HG03575 (cell line): ENCODE measurements around the gene PALM3.

ENCODE experiments used
- ATAC-seq: cut with Tn5 transposase; IDR thresholded peaks from one replicate; pipeline ENCODE4 v1.9.1; 2021; ENCODE audit not compliant: unreplicated experiment, insufficient number of reproducible peaks, low FRiP score; ENCODE audit errors: extremely low read depth

Gene PALM3, protein sequence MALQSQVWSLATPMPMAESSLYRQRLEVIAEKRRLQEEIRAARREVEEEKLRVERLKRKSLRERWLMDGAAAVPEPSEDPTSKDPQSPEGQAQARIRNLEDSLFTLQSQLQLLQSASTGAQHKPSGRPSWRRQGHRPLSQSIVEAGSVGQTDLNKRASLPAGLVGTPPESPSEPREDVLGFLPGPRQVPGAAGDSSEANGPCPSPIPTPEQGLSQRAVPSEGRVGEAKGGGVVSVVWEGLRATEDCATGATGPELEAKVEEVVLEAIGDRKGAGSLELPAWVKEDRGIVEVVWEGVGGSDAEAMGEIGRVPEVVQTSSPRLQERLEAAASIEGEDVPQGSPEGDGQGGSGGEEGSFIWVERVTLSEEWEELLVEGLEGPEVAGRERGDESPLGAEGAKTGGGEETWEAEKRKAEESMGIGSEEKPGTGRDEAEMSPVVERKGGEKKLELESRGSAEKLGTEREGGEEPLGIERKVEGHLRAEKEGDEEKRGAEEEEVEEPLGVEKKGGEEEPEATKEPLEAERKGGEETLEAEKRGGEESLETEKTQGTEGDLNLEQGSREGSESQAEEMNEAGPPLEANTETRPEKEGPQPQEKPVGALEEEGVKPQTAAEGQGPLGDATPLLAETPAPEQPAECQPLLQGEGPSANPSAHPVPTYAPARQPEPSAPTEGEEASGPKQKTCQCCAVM

DNA sequence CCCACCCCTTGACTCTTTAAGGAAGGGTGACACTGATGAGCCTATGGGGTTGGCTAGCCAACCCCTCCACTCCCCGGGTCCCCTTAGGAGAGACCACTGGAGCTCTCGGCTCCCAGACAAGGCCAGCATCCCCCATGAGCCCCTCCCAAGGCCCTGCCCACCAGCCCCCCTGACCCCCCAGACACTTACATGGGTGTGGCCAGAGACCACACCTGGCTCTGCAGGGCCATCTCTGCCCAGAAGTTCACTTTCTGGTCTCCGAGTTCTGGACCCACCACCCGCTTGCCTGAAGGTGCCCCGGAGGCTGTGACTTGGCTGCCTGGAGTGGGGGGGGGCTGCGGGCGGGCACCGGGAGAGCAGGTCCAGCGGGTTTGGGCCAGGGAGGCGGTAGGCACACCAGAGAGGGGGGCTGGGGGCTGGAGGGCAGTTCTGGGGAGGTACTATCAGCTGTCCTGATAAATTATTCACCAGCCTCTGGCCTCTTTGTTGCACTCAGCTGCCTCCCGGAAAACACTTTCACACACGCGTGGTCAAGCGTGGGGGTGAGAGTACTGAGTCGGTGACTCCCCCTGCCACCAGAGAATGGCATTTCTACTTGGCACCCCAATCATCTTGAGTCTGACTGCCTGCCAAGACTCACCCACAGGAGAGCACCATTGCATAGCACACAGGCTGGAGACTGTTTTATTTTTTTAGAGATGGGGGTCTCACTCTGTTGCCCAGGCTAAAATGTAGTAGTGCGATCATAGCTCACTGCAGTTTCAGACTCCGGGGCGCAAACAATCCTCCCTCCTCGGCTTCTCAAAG is at the start of gene PALM3:
TSS of gene PALM3 (minus strand) at position 326 of the 807 bp plus-strand sequence. CDS start at position 230, 96 bp downstream.
- no peak for ATAC-seq

- no peak for ATAC-seq
These were observed 49.6 kb upstream of the PALM3 start for GRCh38 chr19:14111486-14111885.

GRCh38 chr19:14110650-14111049 is 48.8 kb upstream of the PALM3 start:
- ATAC-seq = no peak

DNA sequence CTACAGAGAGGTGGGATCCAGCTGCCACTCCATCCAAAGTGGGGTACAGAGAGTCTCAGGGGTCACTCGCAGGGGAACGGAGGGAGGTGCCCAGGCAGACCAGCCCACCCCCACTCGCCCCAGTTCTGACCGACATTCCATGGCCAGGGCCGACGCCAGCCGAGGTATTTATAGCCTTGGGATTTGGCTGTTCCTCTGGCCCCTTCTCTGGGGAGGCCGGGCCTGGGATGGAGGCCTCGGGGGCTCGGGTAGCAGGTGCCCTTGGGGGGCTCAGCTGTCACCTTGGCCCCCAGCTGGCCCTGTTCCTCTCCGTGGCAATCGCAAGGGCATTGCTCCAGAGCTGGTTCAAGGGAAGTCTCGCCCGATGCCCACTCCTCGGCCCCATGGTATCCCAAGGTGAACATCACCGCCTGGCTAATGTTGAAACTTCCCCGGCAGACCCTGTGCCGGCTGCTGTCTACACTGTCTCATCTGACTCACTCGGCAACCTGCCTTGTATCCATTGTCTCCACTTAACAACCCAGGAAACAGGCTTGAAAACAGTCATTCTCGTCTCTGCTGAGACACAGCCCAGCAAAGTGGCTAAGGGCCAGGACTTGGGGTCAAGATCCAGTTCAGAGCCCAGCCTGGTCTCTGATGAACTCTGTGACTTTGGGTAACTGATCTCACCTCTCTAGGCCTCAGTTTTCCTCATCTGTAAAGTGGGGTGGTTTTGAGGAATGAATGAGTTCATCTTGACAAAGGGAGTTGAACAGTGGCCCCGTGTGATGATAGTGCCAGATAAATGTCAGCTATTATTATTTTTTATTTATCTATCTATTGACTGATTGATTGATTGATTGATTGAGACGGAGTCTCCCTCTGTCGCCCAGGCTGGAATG is 45.9 kb upstream of the PALM3 start:
- no peak for ATAC-seq

- ATAC-seq = no peak
These were observed 45.0 kb upstream of the PALM3 start for GRCh38 chr19:14106840-14107239.

- no peak for ATAC-seq
These were observed 43.8 kb upstream of the PALM3 start for GRCh38 chr19:14105680-14106079.

- no peak for ATAC-seq
These were observed 41.4 kb upstream of the PALM3 start for GRCh38 chr19:14103310-14103709.

DNA sequence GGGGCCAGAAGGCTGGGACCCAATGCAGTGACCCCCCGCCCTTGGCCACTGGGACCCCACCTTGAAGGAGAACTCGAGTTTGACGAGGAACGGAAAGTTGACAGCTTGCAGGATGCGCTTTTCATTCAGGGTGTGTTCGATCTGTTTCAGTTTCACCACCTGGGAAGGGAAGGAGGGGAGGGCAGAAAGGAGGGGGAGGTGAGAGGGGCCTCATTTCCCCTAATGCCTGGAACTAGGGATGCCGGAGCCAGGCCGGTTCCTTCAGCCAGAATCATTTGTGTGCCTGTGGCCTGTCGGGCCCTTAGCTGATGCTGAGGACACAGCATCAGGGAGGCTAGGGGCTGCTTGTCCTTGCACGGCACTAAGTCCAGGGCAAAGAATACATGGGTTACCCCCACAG is 40.9 kb upstream of the PALM3 start:
- no peak for ATAC-seq

DNA sequence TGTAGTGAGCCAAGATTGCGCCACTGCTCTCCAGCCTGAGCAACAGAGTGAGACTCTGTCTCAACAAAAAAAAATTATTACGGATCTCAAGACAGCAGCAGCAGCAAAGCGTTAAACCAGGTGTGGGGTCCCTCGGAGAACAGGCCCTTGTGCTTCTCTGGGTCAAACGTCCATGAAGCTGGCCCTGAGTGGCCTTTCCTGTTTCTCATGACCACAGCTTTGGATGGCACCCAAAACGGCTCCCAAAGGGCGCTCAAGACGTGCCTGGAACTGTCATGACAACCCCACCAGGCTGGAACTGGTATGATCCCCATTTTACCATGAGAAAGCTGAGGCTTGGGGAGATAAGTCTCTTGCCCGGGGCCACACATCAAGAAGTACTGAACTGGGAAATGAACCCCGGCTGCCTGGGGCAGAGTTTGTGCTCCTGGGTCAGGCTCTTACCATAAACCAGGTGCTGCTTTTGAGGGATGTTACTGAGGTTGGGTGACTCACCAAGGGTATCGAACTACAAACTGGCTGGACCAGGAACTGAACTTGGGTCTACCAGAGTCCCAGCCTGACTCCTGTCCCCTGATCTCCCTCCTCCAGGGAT is 40.3 kb upstream of the PALM3 start:
- ATAC-seq = no peak

DNA sequence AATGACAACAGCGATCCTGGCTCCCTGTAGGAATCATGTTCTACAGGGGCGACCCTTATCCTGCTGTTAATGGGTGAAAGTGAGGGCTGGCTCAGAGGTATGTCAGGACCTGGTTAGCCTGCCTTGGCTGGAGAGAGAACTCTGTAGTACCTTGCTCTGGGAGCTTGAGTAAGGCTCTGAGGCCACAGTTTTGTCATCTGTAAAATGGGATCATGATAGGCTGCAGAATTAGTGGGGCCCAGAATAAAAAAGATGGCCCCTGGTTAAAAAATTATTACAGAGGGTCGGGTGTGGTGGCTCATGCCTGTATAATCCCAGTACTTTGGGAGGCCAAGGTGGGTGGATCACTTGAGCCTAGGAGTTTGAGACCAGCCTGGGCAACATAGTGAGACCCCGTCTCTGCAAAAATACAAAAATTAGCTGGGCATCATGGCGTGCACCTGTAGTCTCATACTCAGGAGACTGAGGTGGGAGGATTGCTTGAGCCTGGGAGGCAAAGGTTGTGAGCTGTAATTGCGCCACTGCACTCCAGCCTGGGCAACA is 39.2 kb upstream of the PALM3 start:
- no peak for ATAC-seq

DNA sequence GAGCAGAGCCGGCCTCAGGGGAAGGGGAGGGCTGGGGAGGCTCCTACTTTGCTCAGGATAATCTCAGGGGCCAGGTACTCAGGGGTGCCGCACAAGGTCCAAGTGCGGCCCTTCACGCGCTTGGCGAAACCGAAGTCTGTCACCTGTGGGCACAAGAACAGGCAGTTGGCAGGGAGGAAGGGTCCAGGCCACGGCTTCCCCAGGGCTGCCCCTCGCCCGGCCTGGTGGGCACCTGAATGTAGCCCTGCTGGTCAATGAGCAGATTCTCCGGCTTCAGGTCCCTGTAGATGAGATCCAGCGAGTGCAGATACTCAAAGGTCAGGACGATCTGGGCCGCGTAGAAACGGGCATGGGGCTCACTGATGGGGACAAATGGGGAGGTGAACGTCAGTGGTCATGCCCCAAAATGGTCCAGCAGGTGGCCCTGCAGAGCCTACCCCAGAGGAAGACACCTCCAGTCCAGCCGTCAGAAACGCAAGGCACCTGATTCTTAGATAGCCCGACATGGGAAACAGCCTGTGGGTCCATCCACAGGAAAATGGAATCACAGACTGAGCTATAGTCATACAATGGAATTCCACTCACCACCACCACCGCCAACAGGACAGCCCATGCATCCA is 35.8 kb upstream of the PALM3 start:
- ATAC-seq = no peak

DNA sequence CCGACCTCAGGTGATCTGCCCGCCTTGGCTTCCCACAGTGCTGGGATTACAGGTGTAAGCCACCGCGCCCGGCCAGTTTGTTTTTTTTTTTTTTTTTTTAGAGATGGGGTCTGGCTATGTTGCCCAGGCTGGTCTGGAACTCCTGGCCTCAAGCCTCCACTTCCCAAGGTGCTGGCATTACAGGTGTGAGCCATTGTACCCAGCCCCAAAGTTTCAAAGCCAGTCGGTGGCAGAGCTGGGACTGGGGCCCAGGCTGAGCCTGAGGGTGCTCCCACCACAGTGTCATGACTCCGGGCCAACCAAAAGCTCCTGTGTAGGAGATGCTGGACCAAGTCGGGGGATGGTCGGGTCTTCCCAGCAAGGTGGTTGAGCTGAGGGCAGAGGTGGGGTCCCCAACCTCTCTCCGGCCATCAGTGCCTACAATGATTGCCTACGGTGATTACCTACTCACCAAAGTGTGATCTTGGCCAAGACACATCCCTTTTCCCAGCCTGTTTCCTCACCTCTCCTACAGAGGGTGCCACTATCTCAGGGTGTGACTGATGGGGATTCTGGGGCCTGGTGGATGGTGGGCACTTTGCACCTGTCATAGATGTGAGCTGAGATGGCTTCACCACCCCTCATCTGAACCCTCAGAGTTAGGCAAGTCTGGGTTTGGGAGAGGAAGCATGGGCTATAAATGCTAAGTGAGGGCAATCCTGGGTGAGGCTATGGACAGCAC is 34.6 kb upstream of the PALM3 start:
- ATAC-seq = no peak

DNA sequence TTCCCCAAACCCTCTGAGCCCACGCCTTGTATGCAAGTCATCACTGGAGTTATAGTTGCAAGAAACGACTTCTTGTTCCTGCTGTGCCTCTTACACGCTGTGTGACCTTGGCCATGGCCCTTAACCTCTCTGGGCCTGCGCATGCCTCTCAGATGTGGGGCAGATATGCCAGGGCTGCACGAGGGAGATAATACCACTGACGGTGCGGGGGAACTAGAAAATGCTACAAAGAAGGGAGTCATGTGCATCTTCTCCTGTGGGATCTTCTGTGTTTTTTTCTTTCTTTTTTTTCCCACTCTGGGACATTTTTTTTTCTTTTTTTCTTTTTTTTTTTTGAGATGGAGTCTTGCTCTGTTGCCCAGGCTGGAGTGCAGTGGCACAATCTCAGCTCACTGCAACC is 33.0 kb upstream of the PALM3 start:
- no peak for ATAC-seq

- no peak for ATAC-seq
These were observed 31.4 kb upstream of the PALM3 start for GRCh38 chr19:14093117-14093823.

- no peak for ATAC-seq
These were observed 30.1 kb upstream of the PALM3 start for GRCh38 chr19:14091813-14092462.
